ENCODE data around the gene RAET1E.

RAET1E gene

GRCh38 chr6:149872233-149872632 is 25.7 kb downstream of the RAET1E start:
- WGBS (ENCODE audit: insufficient coverage), result no CpG with 5 or more reads among the region's 1 CpG
- Histone ChIP-seq H3K27ac (ENCODE audit: insufficient read depth in 1 of 2, low read depth in 1 of 2, low read length in 2 of 2, poor library complexity in 1 of 2, severe bottlenecking in 2 of 2) (no peak overlapping the region), H3K4me3 (ENCODE audit: control insufficient read depth in 1 of 7, extremely low read depth in 1 of 7, insufficient read depth in 4 of 7, low read depth in 2 of 7, low read length in 6 of 7) (no peak overlapping the region), H3K9me3 (ENCODE audit: control extremely low read depth in 1 of 5, control insufficient read depth in 4 of 5, insufficient read depth in 2 of 5, low read depth in 1 of 5, low read length in 4 of 5) (peaks cover 0 to 4% (median 0%) of the 10 kb centered on the region in 5 experiments), H3K4me1 (ENCODE audit: control extremely low read depth in 1 of 4, control insufficient read depth in 4 of 4, insufficient read depth in 4 of 4, low read length in 3 of 4) (peaks cover 0 to 7% (median 3%) of the 10 kb centered on the region in 4 experiments), H3K36me3 (ENCODE audit: control insufficient read depth in 4 of 4, insufficient read depth in 4 of 4, low read length in 3 of 4) (no peaks in the 10 kb centered on the region), H3K27me3 (replicated peaks in 2 of 5; ENCODE audit: control insufficient read depth in 4 of 5, insufficient read depth in 5 of 5, low read length in 4 of 5) (peaks cover 0 to 7% (median 0%) of the 10 kb centered on the region in 5 experiments)
- no peak for DNase-seq
- CTCF ChIA-PET, result interaction anchor here (1.1 to 1.9 kb wide), 2 partner anchors 10 to 53 kb away, joined by 3 to 5 read pairs; no protein-coding TSS in a partner anchor
- POLR2A ChIA-PET, result no interaction called here

DNA sequence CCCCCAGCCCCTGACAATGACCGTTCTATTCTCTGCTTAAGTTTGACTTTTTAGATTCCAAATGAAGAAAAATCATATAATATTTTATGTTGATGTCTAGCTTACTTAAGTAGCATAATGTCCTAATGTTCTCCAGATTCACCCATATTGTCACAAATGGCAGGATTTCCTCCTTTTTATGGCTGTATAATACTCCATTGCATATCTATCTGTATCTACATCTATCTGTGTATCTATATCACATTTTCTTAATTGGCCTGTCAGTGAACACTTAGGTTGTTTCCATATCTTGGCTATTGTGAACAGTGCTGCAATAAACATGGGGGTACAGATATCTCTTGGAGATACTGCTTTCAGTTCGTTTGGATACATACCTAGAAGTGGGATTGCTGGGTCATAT is 26.7 kb downstream of the RAET1E start:
- Histone ChIP-seq H3K9me3 (ENCODE audit: control extremely low read depth in 1 of 5, control insufficient read depth in 4 of 5, insufficient read depth in 2 of 5, low read depth in 1 of 5, low read length in 4 of 5) (peaks cover 0 to 4% (median 0%) of the 10 kb centered on the region in 5 experiments), H3K27me3 (replicated peaks in 2 of 5; ENCODE audit: control insufficient read depth in 4 of 5, insufficient read depth in 5 of 5, low read length in 4 of 5) (no peaks in the 10 kb centered on the region), H3K27ac (ENCODE audit: insufficient read depth in 1 of 2, low read depth in 1 of 2, low read length in 2 of 2, poor library complexity in 1 of 2, severe bottlenecking in 2 of 2) (no peak overlapping the region), H3K4me3 (ENCODE audit: control insufficient read depth in 1 of 7, extremely low read depth in 1 of 7, insufficient read depth in 4 of 7, low read depth in 2 of 7, low read length in 6 of 7) (no peak overlapping the region), H3K36me3 (ENCODE audit: control insufficient read depth in 4 of 4, insufficient read depth in 4 of 4, low read length in 3 of 4) (no peaks in the 10 kb centered on the region), H3K4me1 (ENCODE audit: control extremely low read depth in 1 of 4, control insufficient read depth in 4 of 4, insufficient read depth in 4 of 4, low read length in 3 of 4) (peaks cover 0 to 7% (median 3%) of the 10 kb centered on the region in 4 experiments)
- WGBS (ENCODE audit: insufficient coverage), result 80% methylated on average over 1 of the region's 2 CpGs
- no peak for DNase-seq
- CTCF ChIA-PET, result interaction anchor here (1.0 to 1.9 kb wide), 4 partner anchors 11 to 54 kb away, joined by 3 to 5 read pairs (median 4); no protein-coding TSS in a partner anchor
- POLR2A ChIA-PET, result no interaction called here

DNA sequence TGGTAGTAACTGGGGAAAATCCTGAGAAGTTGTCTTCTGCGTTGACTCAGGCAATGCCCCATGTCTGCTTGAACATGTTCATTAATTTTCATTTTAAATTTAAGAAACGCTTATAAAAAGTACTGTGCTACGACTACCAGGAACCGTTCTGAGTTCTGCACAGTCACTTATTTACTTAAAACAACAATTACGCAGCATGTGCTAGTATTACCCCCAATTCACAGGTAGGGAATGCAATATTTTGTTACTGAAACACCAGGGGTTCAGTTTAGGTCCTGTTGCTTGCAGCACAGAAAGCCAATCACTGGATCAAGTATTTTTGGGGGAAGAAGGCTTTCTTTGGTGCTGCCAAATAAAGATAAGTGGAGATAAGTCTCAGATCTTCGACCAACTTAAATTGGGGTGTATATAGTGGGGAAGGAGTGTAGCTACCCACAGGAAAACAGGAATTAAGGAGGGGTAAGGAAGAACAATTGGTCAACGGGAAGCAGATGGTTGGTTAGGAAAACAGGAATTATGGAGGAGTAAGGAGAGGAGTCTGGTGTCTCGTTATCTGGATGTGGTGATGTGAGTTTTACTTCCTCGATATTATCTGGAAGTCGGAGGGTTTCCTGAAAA is 28.5 kb downstream of the RAET1E start:
- Histone ChIP-seq H3K9me3 (ENCODE audit: control extremely low read depth in 1 of 5, control insufficient read depth in 4 of 5, insufficient read depth in 2 of 5, low read depth in 1 of 5, low read length in 4 of 5) (peaks cover 0 to 4% (median 0%) of the 10 kb centered on the region in 5 experiments), H3K27ac (ENCODE audit: insufficient read depth in 1 of 2, low read depth in 1 of 2, low read length in 2 of 2, poor library complexity in 1 of 2, severe bottlenecking in 2 of 2) (no peak overlapping the region), H3K36me3 (ENCODE audit: control insufficient read depth in 4 of 4, insufficient read depth in 4 of 4, low read length in 3 of 4) (no peaks in the 10 kb centered on the region), H3K4me1 (ENCODE audit: control extremely low read depth in 1 of 4, control insufficient read depth in 4 of 4, insufficient read depth in 4 of 4, low read length in 3 of 4) (peaks cover 0 to 14% (median 9%) of the 10 kb centered on the region in 4 experiments), H3K27me3 (replicated peaks in 2 of 5; ENCODE audit: control insufficient read depth in 4 of 5, insufficient read depth in 5 of 5, low read length in 4 of 5) (no peaks in the 10 kb centered on the region), H3K4me3 (ENCODE audit: control insufficient read depth in 1 of 7, extremely low read depth in 1 of 7, insufficient read depth in 4 of 7, low read depth in 2 of 7, low read length in 6 of 7) (no peak overlapping the region)
- no peak for DNase-seq
- ChIA-PET CTCF (interaction anchor here (1.0 to 1.7 kb wide), 6 partner anchors 8 to 34 kb away, joined by 3 to 5 read pairs (median 4); no protein-coding TSS in a partner anchor), POLR2A (no interaction called here)
- WGBS (ENCODE audit: insufficient coverage), result 44% methylated on average over 10 of the region's 10 CpGs

DNA sequence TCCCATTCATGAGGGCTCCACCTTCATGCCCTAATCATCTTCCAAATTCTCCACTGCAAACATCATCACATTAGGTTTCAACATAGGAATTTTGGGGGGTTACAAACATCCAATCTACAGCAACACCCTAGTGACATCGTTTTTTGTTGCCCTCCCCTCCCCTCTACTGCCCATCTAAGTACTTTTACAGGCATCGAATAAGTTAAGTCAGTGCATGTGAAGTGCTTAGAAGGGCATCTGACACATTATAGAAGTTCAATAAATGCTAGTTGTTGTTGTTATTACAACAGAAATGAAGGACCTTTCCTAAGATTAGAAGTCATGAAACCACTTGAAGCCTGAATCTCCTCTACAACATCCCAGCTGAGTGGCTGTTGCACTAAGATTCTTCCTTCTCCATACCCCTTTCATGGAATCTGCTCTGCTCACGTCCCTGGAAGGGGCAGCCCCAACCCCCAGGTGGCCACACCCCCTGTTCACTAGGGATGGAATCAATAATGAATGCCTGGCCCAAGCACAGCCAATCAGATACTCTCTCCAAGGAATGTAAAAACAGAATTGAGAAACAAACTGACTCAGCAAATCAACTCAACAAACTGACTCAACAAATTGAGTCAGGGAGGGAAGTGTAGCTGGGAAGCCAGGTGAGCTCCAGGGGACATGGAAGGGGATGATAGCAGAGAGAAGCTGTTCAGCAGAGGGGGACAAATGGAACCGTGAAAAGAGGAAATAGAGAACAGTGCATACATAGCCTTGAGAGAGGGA is 29.9 kb downstream of the RAET1E start:
- peaks cover 0 to 25% (median 16%) of the 10 kb centered on the region in 4 experiments for H3K4me1 ChIP-seq (ENCODE audit: control extremely low read depth in 1 of 4, control insufficient read depth in 4 of 4, insufficient read depth in 4 of 4, low read length in 3 of 4)
- no peaks in the 10 kb centered on the region for H3K27me3 ChIP-seq (replicated peaks in 2 of 5; ENCODE audit: control insufficient read depth in 4 of 5, insufficient read depth in 5 of 5, low read length in 4 of 5)
- ChIA-PET CTCF (interaction anchor here (0.7 to 1.3 kb wide), 4 partner anchors 9 to 203 kb away, joined by 3 to 4 read pairs (median 4); no protein-coding TSS in a partner anchor), POLR2A (no interaction called here)
- H3K4me3 ChIP-seq (ENCODE audit: control insufficient read depth in 1 of 7, extremely low read depth in 1 of 7, insufficient read depth in 4 of 7, low read depth in 2 of 7, low read length in 6 of 7), result no peak overlapping the region
- peaks cover 0 to 4% (median 0%) of the 10 kb centered on the region in 5 experiments for H3K9me3 ChIP-seq (ENCODE audit: control extremely low read depth in 1 of 5, control insufficient read depth in 4 of 5, insufficient read depth in 2 of 5, low read depth in 1 of 5, low read length in 4 of 5)
- WGBS (ENCODE audit: insufficient coverage), result 20% methylated on average over 2 of the region's 4 CpGs
- no peak overlapping the region for H3K27ac ChIP-seq (ENCODE audit: insufficient read depth in 1 of 2, low read depth in 1 of 2, low read length in 2 of 2, poor library complexity in 1 of 2, severe bottlenecking in 2 of 2)
- no peaks in the 10 kb centered on the region for H3K36me3 ChIP-seq (ENCODE audit: control insufficient read depth in 4 of 4, insufficient read depth in 4 of 4, low read length in 3 of 4)
- DNase-seq, result peak in 2 of 3 donors; percentile 18 to 19

- DNase-seq, result peak; percentile 65 to 83 (median 82)
- 23% methylated on average over 9 of the region's 23 CpGs for WGBS (ENCODE audit: insufficient coverage)
- Histone ChIP-seq H3K27ac (ENCODE audit: insufficient read depth in 1 of 2, low read depth in 1 of 2, low read length in 2 of 2, poor library complexity in 1 of 2, severe bottlenecking in 2 of 2) (no peak overlapping the region), H3K27me3 (replicated peaks in 2 of 5; ENCODE audit: control insufficient read depth in 4 of 5, insufficient read depth in 5 of 5, low read length in 4 of 5) (peaks cover 0 to 9% (median 8%) of the 10 kb centered on the region in 5 experiments), H3K4me1 (ENCODE audit: control extremely low read depth in 1 of 4, control insufficient read depth in 4 of 4, insufficient read depth in 4 of 4, low read length in 3 of 4) (peaks cover 3 to 33% (median 21%) of the 10 kb centered on the region in 4 experiments), H3K9me3 (ENCODE audit: control extremely low read depth in 1 of 5, control insufficient read depth in 4 of 5, insufficient read depth in 2 of 5, low read depth in 1 of 5, low read length in 4 of 5) (no peaks in the 10 kb centered on the region), H3K4me3 (ENCODE audit: control insufficient read depth in 1 of 7, extremely low read depth in 1 of 7, insufficient read depth in 4 of 7, low read depth in 2 of 7, low read length in 6 of 7) (peak overlapping the region in 6 of 7 experiments; percentile 44 to 82 (median 76)), H3K36me3 (ENCODE audit: control insufficient read depth in 4 of 4, insufficient read depth in 4 of 4, low read length in 3 of 4) (no peaks in the 10 kb centered on the region)
- CTCF ChIA-PET, result interaction anchor here (0.6 to 1.8 kb wide), 7 partner anchors 18 to 318 kb away, joined by 3 to 5 read pairs (median 4); no protein-coding TSS in a partner anchor
- POLR2A ChIA-PET, result no interaction called here
Observed at GRCh38 chr6:149864578-149865535, 33.1 kb downstream of the RAET1E start.

GRCh38 chr6:149863698-149864577 is 34.0 kb downstream of the RAET1E start, which contains the start of gene LRP11:
LRP11 (minus strand) TSS chr6:149864359; CDS start chr6:149864020, 339 bp downstream.
- Histone ChIP-seq H3K27me3 (replicated peaks in 2 of 5; ENCODE audit: control insufficient read depth in 4 of 5, insufficient read depth in 5 of 5, low read length in 4 of 5) (peaks cover 0 to 9% (median 8%) of the 10 kb centered on the region in 5 experiments), H3K9me3 (ENCODE audit: control extremely low read depth in 1 of 5, control insufficient read depth in 4 of 5, insufficient read depth in 2 of 5, low read depth in 1 of 5, low read length in 4 of 5) (no peaks in the 10 kb centered on the region), H3K27ac (ENCODE audit: insufficient read depth in 1 of 2, low read depth in 1 of 2, low read length in 2 of 2, poor library complexity in 1 of 2, severe bottlenecking in 2 of 2) (no peak within 1 kb of the TSS), H3K4me3 (ENCODE audit: control insufficient read depth in 1 of 7, extremely low read depth in 1 of 7, insufficient read depth in 4 of 7, low read depth in 2 of 7, low read length in 6 of 7) (peak within 1 kb of the TSS; percentile 47 to 82 (median 75)), H3K36me3 (ENCODE audit: control insufficient read depth in 4 of 4, insufficient read depth in 4 of 4, low read length in 3 of 4) (no peaks in the 10 kb centered on the region), H3K4me1 (ENCODE audit: control extremely low read depth in 1 of 4, control insufficient read depth in 4 of 4, insufficient read depth in 4 of 4, low read length in 3 of 4) (peaks cover 3 to 32% (median 18%) of the 10 kb centered on the region in 4 experiments)
- peak; percentile 52 to 83 (median 80) for DNase-seq
- ChIA-PET CTCF (interaction anchor here (1.3 to 1.4 kb wide), 2 partner anchors 17 to 28 kb away, joined by 4 read pairs; no protein-coding TSS in a partner anchor), POLR2A (no interaction called here)
- WGBS (ENCODE audit: insufficient coverage), result under 1% methylated on average over 86 of the region's 110 CpGs

All from common myeloid progenitor, CD34-positive (primary cell).